SK-N-MC (cell line): ENCODE results near the gene ABHD2.

Experiments used
- EZH2 ChIP-seq: fragments of 200-600 bp; sonication (generic); IDR thresholded peaks from one replicate; pipeline ENCODE4 v1.6.1; 2017; ENCODE audit warnings: antibody characterized with exemption
- FOXP2 ChIP-seq: optimal IDR thresholded peaks from 2 replicates; pipeline ENCODE3; 2011; ENCODE audit warnings: mild to moderate bottlenecking, moderate library complexity; ENCODE audit not compliant: insufficient read depth; ENCODE audit errors: extremely low read length, control extremely low read depth
- POLR2AphosphoS5 ChIP-seq: IDR thresholded peaks from 2 replicates; pipeline ENCODE4 v1.6.1; 2012; ENCODE audit warnings: mild to moderate bottlenecking, low read depth, low read length, borderline replicate concordance

DNA sequence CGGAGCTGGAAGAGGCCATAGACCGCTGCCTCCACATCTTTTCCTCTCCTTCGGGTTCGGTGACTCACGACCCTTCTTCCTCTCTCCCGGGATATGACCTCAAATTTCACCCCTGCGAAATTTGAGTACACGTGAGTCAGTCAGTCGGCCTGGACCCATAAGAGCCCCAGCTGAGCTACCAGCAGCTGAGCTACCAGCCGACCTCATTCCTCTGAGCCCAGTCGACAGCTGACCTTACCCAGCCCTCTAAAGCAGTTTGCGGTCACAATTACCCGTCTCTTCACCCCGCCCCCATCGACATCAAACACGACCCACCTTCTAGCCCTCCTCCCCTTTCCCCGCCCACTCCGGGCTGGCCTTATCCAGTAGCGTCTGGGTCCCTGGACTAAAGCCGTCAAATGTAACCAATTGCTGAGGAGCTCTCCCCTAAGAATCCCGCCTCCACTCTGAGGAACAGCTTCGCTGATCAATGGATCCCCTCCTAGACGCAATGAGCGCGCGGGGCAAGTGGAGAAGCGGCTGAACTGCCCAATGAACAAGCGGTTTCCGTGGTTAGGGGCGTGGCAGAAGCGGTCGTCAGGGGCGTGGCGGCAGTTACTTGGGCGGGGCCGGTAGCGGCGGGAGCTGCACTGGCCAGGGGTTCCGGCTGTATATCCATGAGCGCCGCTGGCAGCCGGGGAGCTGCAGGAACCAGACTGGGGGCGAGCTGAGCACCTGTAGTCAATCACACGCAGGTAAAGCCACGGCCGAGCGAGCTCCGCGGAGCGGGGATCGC lies at the start of gene ABHD2:
- peak; percentile 71 for TF ChIP-seq POLR2AphosphoS5
- no peak for TF ChIP-seq EZH2
- TF ChIP-seq FOXP2: no peak
